Measurements from ENCODE around the gene ATF6.

ATF6 gene

DNA sequence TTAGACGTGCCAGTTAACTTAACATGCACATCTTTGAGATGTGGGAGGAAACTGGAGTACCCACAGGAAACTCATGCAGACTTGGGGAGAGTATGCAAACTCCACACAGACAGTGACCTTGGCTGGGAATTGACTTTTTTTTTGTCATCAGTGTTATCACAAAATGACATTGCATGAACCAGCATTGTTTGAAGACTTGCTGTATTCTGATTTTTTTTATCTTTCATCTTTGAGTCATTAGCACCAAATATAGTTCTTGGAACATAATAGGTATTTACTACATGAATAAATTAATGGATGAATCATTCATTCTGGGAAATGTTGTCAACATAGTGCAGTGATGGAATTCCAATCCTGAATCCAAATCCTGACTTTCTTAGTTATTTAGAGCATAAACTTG is 77.0 kb downstream of the ATF6 start:
- no peak overlapping the region for H3K4me3 ChIP-seq (ENCODE audit: severe bottlenecking)
- no peak for DNase-seq (ENCODE audit: low spot score)
- no peak for ATAC-seq (ENCODE audit: low read depth)

DNA sequence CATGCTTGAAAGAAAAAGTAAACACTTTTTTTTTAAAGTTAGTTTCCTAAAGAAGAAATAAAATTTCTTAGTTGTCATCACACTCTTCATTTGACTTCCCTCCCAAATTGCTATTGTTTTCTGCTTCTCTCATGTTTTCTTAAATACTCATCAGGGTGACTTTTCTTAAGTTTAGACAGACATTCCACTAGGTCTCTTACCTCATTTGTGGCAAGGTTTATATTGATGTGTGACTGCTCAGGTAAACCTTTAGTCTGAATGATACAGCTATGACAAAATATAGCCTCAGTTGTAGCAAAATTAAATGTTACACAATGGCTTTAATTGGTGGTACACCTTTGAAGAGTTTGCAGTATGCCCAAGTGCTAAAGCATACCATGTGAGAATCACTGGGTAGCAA is 78.6 kb downstream of the ATF6 start:
- H3K27me3 ChIP-seq (ENCODE audit: insufficient read depth, poor library complexity, severe bottlenecking), result no peaks in the 10 kb centered on the region
- TF ChIP-seq, protein P1, sequence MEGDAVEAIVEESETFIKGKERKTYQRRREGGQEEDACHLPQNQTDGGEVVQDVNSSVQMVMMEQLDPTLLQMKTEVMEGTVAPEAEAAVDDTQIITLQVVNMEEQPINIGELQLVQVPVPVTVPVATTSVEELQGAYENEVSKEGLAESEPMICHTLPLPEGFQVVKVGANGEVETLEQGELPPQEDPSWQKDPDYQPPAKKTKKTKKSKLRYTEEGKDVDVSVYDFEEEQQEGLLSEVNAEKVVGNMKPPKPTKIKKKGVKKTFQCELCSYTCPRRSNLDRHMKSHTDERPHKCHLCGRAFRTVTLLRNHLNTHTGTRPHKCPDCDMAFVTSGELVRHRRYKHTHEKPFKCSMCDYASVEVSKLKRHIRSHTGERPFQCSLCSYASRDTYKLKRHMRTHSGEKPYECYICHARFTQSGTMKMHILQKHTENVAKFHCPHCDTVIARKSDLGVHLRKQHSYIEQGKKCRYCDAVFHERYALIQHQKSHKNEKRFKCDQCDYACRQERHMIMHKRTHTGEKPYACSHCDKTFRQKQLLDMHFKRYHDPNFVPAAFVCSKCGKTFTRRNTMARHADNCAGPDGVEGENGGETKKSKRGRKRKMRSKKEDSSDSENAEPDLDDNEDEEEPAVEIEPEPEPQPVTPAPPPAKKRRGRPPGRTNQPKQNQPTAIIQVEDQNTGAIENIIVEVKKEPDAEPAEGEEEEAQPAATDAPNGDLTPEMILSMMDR (IDR thresholded peaks at IDR 0.05; ENCODE audit: poor library complexity, severe bottlenecking), result no peak
- H3K27ac ChIP-seq (ENCODE audit: poor library complexity, severe bottlenecking), result no peak overlapping the region
- H3K4me3 ChIP-seq (ENCODE audit: severe bottlenecking), result no peak overlapping the region
- no peaks in the 10 kb centered on the region for H3K9me3 ChIP-seq (ENCODE audit: severe bottlenecking)
- DNase-seq (ENCODE audit: low spot score), result no peak
- no peak for ATAC-seq (ENCODE audit: low read depth)
- H3K36me3 ChIP-seq (ENCODE audit: low read depth), result peaks cover 13% of the 10 kb centered on the region; the same call in 1 of the 2 replicates
- no peaks in the 10 kb centered on the region for H3K4me1 ChIP-seq (ENCODE audit: insufficient read depth, poor library complexity, severe bottlenecking)

More for the DNA sequence above, 77.0 kb downstream of the ATF6 start:
- H3K27ac ChIP-seq (ENCODE audit: poor library complexity, severe bottlenecking), result no peak overlapping the region
- no peaks in the 10 kb centered on the region for H3K9me3 ChIP-seq (ENCODE audit: severe bottlenecking)
- no peaks in the 10 kb centered on the region for H3K27me3 ChIP-seq (ENCODE audit: insufficient read depth, poor library complexity, severe bottlenecking)
- no peaks in the 10 kb centered on the region for H3K4me1 ChIP-seq (ENCODE audit: insufficient read depth, poor library complexity, severe bottlenecking)
- peaks cover 13% of the 10 kb centered on the region; the same call in 1 of the 2 replicates for H3K36me3 ChIP-seq (ENCODE audit: low read depth)
- TF ChIP-seq, protein P1 (IDR thresholded peaks at IDR 0.05; ENCODE audit: poor library complexity, severe bottlenecking), result no peak

DNA sequence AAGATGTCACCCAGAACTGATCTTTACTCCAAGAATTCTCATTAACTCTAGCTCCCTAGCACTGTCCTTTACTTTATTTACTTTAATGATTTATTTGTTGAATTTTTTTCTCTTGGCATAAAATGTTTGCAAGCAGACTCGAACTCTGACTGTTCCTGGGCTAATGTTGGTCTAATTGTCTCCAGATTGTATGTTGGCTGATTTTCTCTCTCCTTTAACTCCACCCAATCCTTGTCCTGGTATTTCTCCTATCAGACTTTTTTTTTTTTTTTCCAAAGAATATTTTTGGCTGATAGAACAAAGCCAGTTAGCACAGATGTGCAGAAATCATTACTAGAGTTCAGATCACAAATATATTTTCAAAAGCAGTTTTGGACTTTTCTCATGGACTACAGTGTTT is 82.6 kb downstream of the ATF6 start:
- Histone ChIP-seq H3K9me3 (ENCODE audit: severe bottlenecking) (no peaks in the 10 kb centered on the region), H3K4me3 (ENCODE audit: severe bottlenecking) (no peak overlapping the region), H3K4me1 (ENCODE audit: insufficient read depth, poor library complexity, severe bottlenecking) (no peaks in the 10 kb centered on the region), H3K36me3 (ENCODE audit: low read depth) (peaks cover 30% of the 10 kb centered on the region), H3K27ac (ENCODE audit: poor library complexity, severe bottlenecking) (no peak overlapping the region), H3K27me3 (ENCODE audit: insufficient read depth, poor library complexity, severe bottlenecking) (no peaks in the 10 kb centered on the region)
- no peak for ATAC-seq (ENCODE audit: low read depth)
- DNase-seq (ENCODE audit: low spot score), result no peak
- TF ChIP-seq, protein P1 (IDR thresholded peaks at IDR 0.05; ENCODE audit: poor library complexity, severe bottlenecking), result no peak

DNA sequence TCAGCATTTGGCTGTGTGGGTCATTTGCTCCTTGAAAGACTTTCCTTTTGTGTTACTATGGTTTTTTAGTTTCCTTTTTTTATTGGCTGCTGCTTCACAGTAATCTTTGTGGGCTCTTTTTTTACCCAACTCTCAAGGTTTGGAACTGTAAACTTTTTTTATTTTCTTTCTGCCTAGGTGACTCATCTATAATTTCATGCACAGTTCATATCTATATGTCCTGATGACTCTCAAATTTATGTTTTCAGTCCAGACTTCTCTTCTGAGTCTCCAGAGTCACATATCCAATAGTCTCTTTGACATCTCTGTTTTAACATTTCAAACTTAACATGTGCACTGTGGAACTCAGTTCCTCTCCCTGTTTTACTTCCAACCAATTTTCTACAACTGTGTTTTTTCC is 83.4 kb downstream of the ATF6 start:
- TF ChIP-seq, protein P1 (IDR thresholded peaks at IDR 0.05; ENCODE audit: poor library complexity, severe bottlenecking), result no peak
- H3K9me3 ChIP-seq (ENCODE audit: severe bottlenecking), result no peaks in the 10 kb centered on the region
- H3K4me1 ChIP-seq (ENCODE audit: insufficient read depth, poor library complexity, severe bottlenecking), result no peaks in the 10 kb centered on the region
- DNase-seq (ENCODE audit: low spot score) (no peak), ATAC-seq (ENCODE audit: low read depth) (no peak)
- no peak overlapping the region for H3K4me3 ChIP-seq (ENCODE audit: severe bottlenecking)
- no peak overlapping the region for H3K27ac ChIP-seq (ENCODE audit: poor library complexity, severe bottlenecking)
- H3K27me3 ChIP-seq (ENCODE audit: insufficient read depth, poor library complexity, severe bottlenecking), result no peaks in the 10 kb centered on the region
- peaks cover 36% of the 10 kb centered on the region for H3K36me3 ChIP-seq (ENCODE audit: low read depth)

DNA sequence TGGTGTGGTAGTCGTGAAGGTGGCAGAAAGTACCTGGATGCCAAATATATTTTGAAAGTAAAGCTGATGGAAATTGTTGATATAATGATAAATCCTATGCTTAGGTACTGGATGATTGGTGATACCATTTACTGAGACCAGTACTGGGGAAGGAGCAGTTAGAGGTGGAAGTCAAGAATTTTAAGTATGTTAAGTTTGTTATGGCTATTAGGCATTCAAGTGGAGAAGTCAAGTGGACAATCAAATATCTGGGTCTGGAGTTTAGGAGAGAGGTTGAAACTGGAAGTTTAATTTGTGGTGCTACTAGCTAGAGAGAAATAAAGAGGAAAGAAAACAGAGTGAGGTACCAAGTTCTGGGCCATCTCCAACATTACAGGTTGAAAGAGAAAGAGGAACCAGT is 89.1 kb downstream of the ATF6 start:
- Histone ChIP-seq H3K9me3 (ENCODE audit: severe bottlenecking) (no peaks in the 10 kb centered on the region), H3K4me3 (ENCODE audit: severe bottlenecking) (no peak overlapping the region), H3K36me3 (ENCODE audit: low read depth) (peaks cover 27% of the 10 kb centered on the region), H3K27ac (ENCODE audit: poor library complexity, severe bottlenecking) (no peak overlapping the region), H3K27me3 (ENCODE audit: insufficient read depth, poor library complexity, severe bottlenecking) (no peaks in the 10 kb centered on the region), H3K4me1 (ENCODE audit: insufficient read depth, poor library complexity, severe bottlenecking) (no peaks in the 10 kb centered on the region)
- DNase-seq (ENCODE audit: low spot score), result no peak
- no peak for ATAC-seq (ENCODE audit: low read depth)
- TF ChIP-seq, protein P1 (IDR thresholded peaks at IDR 0.05; ENCODE audit: poor library complexity, severe bottlenecking), result no peak

Data from RWPE2 (cell line).